ENCODE data around the gene EP400.

GRCh38 chr12:132026061-132026795, 76.5 kb downstream of the EP400 start:
- TF ChIP-seq, protein P1, sequence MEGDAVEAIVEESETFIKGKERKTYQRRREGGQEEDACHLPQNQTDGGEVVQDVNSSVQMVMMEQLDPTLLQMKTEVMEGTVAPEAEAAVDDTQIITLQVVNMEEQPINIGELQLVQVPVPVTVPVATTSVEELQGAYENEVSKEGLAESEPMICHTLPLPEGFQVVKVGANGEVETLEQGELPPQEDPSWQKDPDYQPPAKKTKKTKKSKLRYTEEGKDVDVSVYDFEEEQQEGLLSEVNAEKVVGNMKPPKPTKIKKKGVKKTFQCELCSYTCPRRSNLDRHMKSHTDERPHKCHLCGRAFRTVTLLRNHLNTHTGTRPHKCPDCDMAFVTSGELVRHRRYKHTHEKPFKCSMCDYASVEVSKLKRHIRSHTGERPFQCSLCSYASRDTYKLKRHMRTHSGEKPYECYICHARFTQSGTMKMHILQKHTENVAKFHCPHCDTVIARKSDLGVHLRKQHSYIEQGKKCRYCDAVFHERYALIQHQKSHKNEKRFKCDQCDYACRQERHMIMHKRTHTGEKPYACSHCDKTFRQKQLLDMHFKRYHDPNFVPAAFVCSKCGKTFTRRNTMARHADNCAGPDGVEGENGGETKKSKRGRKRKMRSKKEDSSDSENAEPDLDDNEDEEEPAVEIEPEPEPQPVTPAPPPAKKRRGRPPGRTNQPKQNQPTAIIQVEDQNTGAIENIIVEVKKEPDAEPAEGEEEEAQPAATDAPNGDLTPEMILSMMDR (IDR thresholded peaks at IDR 0.05), result no peak
- no peak for TF ChIP-seq POLR2AphosphoS5 (IDR thresholded peaks at IDR 0.05)
- TF ChIP-seq EP300 (IDR thresholded peaks at IDR 0.05), result no peak
- TF ChIP-seq POLR2A (IDR thresholded peaks at IDR 0.05), result no peak

Data from gastroesophageal sphincter (tissue), 3 donors.